WTC11 (cell line): ENCODE measurements around the gene PKNOX1.

ENCODE experiments used
- E2F1 ChIP-seq: sonication (generic); formaldehyde crosslinking; IDR thresholded peaks from 2 replicates; pipeline ENCODE4 v1.8.0; 2022; ENCODE audit warnings: mild to moderate bottlenecking, missing genetic modification reagents
- TEAD4 ChIP-seq: sonication (generic); formaldehyde crosslinking; IDR thresholded peaks from 2 replicates; pipeline ENCODE4 v1.8.0; 2022; ENCODE audit warnings: mild to moderate bottlenecking, missing genetic modification reagents
- TF ChIP-seq, protein P1 (sequence below): fragments of 200-600 bp; IDR thresholded peaks from 2 replicates; pipeline ENCODE4 v1.8.0; 2022; ENCODE audit warnings: antibody characterized with exemption

DNA sequence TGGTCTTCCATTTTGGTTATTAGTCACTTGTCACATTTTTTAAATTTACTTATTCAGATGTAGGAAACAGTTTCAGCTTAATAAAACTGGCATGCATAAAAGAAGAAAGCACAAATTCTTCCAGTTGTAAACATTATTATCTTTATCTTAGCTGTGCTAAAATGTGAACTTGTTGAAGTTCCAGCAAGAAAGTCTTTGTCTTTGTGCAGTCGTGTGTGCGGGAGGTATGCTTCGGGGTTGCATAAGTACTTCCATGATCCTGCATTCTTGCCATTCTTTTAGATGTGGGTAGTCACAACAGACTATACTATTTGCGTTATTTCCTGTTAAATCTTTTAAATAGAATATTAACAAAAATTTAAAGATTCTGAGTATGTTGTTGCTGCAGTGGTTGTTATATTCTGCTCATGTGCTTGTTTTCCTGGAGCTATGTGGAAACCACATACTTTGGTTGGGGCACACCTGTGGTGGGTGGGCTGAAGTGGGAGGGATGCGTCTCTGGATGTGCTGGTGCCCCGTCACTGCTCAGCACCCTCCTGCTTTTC is 51.3 kb downstream of the PKNOX1 start:
- TF ChIP-seq, protein P1, sequence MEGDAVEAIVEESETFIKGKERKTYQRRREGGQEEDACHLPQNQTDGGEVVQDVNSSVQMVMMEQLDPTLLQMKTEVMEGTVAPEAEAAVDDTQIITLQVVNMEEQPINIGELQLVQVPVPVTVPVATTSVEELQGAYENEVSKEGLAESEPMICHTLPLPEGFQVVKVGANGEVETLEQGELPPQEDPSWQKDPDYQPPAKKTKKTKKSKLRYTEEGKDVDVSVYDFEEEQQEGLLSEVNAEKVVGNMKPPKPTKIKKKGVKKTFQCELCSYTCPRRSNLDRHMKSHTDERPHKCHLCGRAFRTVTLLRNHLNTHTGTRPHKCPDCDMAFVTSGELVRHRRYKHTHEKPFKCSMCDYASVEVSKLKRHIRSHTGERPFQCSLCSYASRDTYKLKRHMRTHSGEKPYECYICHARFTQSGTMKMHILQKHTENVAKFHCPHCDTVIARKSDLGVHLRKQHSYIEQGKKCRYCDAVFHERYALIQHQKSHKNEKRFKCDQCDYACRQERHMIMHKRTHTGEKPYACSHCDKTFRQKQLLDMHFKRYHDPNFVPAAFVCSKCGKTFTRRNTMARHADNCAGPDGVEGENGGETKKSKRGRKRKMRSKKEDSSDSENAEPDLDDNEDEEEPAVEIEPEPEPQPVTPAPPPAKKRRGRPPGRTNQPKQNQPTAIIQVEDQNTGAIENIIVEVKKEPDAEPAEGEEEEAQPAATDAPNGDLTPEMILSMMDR = no peak
- TF ChIP-seq TEAD4 (CRISPR knock-in tag) (no peak), E2F1 (CRISPR knock-in tag) (no peak)
